D341Med (cell line): ENCODE measurements around the gene SPATA31D3.
"Not testable (repeated sequence)": the region's sequence is repeated elsewhere in the genome, so short reads cannot be mapped to it uniquely, and the experiment has no call there.

Source experiments
- DNase-seq: peaks from one replicate; pipeline ENCODE4 v3.0.0; 2012; ENCODE audit warnings: low spot score

SPATA31D3 gene

GRCh38 chr9:81943393-81943792 is at the start of gene SPATA31D3:
SPATA31D3 (plus strand) TSS chr9:81943500; CDS start chr9:81943586, 86 bp downstream.
- DNase-seq: not testable (repeated sequence)

- DNase-seq: no peak
Observed at GRCh38 chr9:81893929-81894328, 49.4 kb upstream of the SPATA31D3 start.

GRCh38 chr9:81894891-81895290 is 48.4 kb upstream of the SPATA31D3 start:
- no peak for DNase-seq

- DNase-seq: no peak
Observed at GRCh38 chr9:81896070-81896469, 47.2 kb upstream of the SPATA31D3 start.

GRCh38 chr9:81898851-81899250 is 44.4 kb upstream of the SPATA31D3 start:
- DNase-seq: no peak

- DNase-seq: no peak
Observed at GRCh38 chr9:81902196-81902595, 41.1 kb upstream of the SPATA31D3 start.

GRCh38 chr9:81902626-81903025 is 40.7 kb upstream of the SPATA31D3 start:
- DNase-seq: no peak

- no peak for DNase-seq
Observed at GRCh38 chr9:81906671-81907070, 36.6 kb upstream of the SPATA31D3 start.

GRCh38 chr9:81912135-81912534 is 31.2 kb upstream of the SPATA31D3 start:
- no peak for DNase-seq

GRCh38 chr9:81915801-81916505 is 27.3 kb upstream of the SPATA31D3 start:
- DNase-seq: no peak

- DNase-seq: not testable (repeated sequence)
Observed at GRCh38 chr9:81918507-81918906, 24.8 kb upstream of the SPATA31D3 start.

- DNase-seq: not testable (repeated sequence)
Observed at GRCh38 chr9:81928305-81928704, 15.0 kb upstream of the SPATA31D3 start, which contains the start of gene SPATA31D4. SPATA31D4 (plus strand) TSS chr9:81928428; CDS start chr9:81928514, 86 bp downstream.

GRCh38 chr9:81930147-81930546 is 13.2 kb upstream of the SPATA31D3 start:
- DNase-seq: not testable (repeated sequence)

GRCh38 chr9:81933547-81933946 is 9.8 kb upstream of the SPATA31D3 start:
- DNase-seq: not testable (repeated sequence)

- not testable (repeated sequence) for DNase-seq
Observed at GRCh38 chr9:81948650-81949049, 5.3 kb downstream of the SPATA31D3 start.

GRCh38 chr9:81953096-81953495 is 9.8 kb downstream of the SPATA31D3 start:
- no peak for DNase-seq

GRCh38 chr9:81955625-81956024 is 12.3 kb downstream of the SPATA31D3 start:
- no peak for DNase-seq

- DNase-seq: no peak
Observed at GRCh38 chr9:81964218-81965171, 21.2 kb downstream of the SPATA31D3 start.

- no peak for DNase-seq
Observed at GRCh38 chr9:81968026-81968425, 24.7 kb downstream of the SPATA31D3 start.

GRCh38 chr9:81969971-81970370 is 26.7 kb downstream of the SPATA31D3 start:
- no peak for DNase-seq

- DNase-seq: no peak
Observed at GRCh38 chr9:81971727-81972126, 28.4 kb downstream of the SPATA31D3 start.

- DNase-seq: no peak
Observed at GRCh38 chr9:81974764-81975163, 31.5 kb downstream of the SPATA31D3 start.

- no peak for DNase-seq
Observed at GRCh38 chr9:81976351-81976750, 33.1 kb downstream of the SPATA31D3 start.
